Fibroblast of villous mesenchyme (primary cell): ENCODE data around the gene CDK11B. TPM values are rescaled to one million over a fixed set of nuclear protein-coding genes. Genes with fewer than 3 reads are reported as not detected.
"Not testable (repeated sequence)": the region's sequence is repeated elsewhere in the genome, so short reads cannot be mapped to it uniquely, and the experiment has no call there.

Experiments
- DNase-seq: peaks from one replicate; pipeline ENCODE4 v3.0.0-alpha.2; 2010; ENCODE audit warnings: low read depth
- H3K4me3 ChIP-seq: 2 replicates; pipeline ENCODE4 v1.5.1; 2011; ENCODE audit warnings: low read depth, mild to moderate bottlenecking, low read length
- CTCF ChIP-seq: IDR thresholded peaks from 2 replicates; pipeline ENCODE4 v1.5.1; 2012; ENCODE audit warnings: low read depth, mild to moderate bottlenecking, low read length; ENCODE audit not compliant: insufficient read depth
- total RNA-seq: library from RNA; depleted of rRNA; stranded (reverse); fragments of >200 nt; gene quantifications from 2 replicates; pipeline ENCODE4 v1.2.3, GENCODE V29; 2012

CDK11B gene
- total RNA-seq, 1 donor: 6.0 TPM

DNA sequence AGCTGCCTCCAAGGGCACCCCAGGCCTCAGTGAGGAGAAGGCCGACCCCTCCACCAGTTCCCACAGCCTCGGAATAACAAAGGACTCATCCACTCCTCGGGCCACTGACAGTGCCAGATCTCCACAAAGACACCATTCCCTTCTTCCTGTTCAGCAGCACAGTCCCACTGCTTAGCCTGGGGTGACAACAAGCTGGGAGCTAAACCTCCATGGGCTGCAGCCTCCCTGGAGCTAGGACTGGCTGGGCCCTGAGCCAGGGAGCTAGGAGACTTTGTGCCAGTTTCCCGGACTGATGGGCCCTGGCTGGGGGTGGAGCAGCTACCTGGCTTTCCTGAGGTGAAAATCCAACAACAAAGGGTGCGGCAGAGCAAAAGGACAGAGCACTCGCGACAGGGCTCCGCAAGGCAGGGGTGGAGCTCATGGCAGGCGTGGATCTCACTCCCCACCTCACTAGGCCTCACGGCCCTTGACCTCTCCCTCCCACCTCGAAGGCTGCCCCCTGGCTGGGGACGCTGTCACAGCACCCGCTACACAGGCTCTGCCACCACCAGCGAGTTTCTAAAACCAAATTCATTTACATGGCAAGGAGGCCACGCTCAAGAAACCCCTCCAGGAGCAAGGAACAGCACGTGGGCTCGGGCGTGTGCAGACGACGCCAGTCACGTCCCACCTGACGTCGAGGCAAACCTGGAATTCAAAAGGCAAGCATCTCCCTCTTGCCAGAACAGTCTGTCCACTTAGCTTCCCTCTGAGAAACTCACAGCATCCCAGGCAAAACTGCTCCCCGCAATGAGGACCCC, 20.0 kb upstream of the CDK11B start:
- no peak overlapping the region for H3K4me3 ChIP-seq
- DNase-seq: no peak
- TF ChIP-seq CTCF: peak; percentile 22

DNA sequence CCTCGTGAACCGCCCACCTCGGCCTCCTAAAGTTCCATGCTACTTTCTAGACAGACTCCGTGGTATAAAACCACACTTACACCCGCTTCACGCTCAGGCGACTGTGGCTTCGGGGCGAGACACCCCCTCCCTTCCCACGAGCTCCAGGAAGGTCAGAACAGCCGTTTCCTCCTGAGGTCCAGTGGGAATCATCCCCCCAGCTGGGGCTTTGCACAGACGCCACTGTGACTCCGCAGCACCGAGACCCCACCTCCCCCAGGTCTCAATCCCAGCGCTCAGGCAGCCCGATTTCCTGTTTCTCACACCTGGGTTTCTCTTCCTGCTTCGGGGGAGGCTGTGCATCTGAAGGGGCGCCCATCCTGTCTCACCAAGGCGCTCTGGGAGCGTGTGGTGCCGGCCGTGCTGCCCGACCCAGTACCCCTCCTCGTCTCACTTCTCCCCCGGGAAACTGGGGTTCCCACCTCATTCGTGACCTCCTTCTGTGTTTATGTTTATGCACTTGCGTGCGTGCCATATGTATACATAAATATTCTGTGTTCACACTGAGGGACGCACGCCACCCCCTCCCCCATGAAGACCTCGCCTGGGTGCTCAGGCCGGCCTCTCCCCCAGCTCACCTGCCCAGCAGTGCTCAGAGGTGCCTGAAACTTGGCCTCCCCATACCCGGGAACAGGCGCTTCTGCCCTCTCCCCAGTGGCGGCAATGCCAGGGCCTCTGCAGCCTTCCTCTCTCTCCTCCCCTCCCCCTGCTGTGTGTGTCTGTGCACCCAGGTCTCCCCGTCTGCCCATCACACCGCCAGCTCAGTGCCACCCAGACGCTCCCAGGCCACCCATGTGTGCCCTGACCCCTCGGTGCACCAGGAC, 19.1 kb upstream of the CDK11B start:
- no peak for DNase-seq
- H3K4me3 ChIP-seq: no peak overlapping the region
- no peak for TF ChIP-seq CTCF

- not testable (repeated sequence) for H3K4me3 ChIP-seq, DNase-seq
Observed at GRCh38 chr1:1676087-1676486, 17.3 kb upstream of the CDK11B start.

GRCh38 chr1:1675218-1675617, 16.4 kb upstream of the CDK11B start:
- not testable (repeated sequence) for H3K4me3 ChIP-seq, DNase-seq

DNA sequence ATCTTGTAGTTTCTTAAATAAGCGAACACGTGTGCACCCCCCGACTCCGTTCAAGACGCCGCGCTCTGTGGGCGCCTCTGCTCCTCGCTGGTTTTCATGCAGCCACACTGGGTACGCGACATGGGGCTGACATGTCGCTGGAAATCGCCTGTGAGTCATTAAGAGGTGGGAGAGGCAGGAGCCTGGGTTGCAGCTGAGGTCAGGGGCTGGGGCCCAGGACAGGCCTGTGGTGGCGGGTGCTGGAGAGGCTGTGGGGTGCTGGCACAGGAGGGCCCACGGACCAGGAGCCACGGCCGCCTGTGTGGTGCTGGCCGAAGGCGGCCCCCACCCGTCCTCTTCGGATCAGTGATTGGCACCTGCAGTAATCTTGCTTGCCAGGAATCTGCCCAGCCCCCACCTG, 16.0 kb upstream of the CDK11B start:
- DNase-seq: not testable (repeated sequence)

DNA sequence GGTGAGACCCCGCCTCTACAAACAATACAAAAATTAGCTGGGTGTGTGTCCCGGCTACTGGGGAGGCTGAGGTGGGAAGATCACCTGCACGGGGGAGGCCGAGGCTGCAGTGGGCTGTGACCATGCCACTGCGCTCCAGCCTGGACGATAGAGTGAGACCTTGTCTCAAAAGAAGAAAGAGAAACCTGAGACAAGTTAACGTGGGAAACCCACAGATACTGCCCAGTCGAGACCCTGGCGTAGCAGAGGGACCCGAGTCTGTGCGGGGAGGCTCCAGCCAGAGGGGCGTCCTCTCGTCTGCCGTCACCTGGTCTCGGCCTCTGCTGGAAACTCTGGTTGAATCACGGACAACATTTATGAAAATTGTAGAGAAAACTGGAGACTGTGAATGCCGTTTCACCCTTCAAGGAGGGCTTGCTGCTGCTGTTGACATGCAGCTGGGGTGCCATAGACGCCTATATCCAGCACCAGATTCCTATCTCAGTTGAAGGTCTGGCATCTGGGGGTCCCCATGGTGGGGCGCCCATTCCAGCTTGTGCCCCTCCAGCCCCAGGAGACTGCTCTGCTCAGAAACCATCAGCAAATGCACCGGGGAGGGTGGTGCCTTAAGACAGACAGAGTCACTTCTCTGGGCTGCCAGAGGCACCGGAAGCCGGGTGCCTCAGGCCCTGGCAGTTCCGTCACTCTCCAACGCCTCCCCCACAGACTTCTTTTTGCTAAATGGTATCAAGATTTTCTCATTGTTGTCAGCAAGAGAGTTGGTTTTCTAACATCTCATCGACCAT, 13.6 kb upstream of the CDK11B start:
- H3K4me3 ChIP-seq: no peak overlapping the region
- no peak for TF ChIP-seq CTCF
- DNase-seq: no peak

More for the DNA sequence above, 16.0 kb upstream of the CDK11B start:
- H3K4me3 ChIP-seq: not testable (repeated sequence)

DNA sequence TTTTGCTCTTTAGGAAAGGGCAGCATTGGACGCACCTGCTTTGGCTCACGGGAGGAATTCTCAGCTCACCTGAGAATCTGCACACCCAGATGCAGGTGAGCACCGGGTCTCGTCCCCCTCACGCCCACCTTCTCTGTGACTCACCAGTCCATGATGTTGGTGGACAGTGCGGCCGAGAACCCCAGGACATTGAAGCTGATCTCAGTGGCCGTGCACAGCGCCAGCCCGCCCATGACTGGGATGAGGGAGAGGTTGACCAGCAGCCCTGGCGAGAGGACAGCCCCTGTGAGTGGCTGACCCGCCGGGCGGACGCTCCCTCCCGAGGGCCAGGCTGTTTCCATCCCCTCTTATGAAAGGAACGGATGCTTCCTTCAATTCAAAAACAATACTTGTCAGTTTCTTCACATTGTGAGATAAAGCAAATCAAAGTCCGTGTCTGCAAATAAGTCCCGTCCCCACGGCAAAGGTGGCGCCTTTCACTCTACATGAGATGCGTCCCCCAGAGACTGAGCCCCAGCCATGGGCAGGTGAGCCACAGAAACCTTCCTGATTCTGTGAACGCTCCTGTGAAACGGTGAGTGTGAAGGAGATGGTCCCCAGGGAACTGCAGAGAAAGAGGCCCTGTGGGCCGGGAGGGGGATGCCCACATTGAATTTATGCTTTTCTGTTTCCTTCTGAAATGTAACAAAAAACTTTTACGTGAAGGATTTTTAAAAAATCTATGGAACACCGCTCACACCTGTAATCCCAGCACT, 12.7 kb upstream of the CDK11B start:
- no peak for DNase-seq
- H3K4me3 ChIP-seq: no peak overlapping the region
- no peak for TF ChIP-seq CTCF
